GM12878 (cell line): Measurements from ENCODE around the gene PPL. TPM values are rescaled to one million over a fixed set of nuclear protein-coding genes. Genes with fewer than 3 reads are reported as not detected.

Experiments
- ATAC-seq: fragments of 200-7000 bp; cut with Tn5 transposase; 3 replicates; pipeline ENCODE4 v1.9.1; 2020; ENCODE audit warnings: mild to moderate bottlenecking, moderate library complexity
- BruUV-seq: library from RNA; stranded (reverse); fragments of 400-500 nt; replicated peaks from 2 replicates; lab custom pipeline; 2021; lab: Mats Ljungman, UMichigan
- CTCF ChIA-PET: fragments of 300-600 bp; sonication (Branson Sonifier 250); formaldehyde crosslinking; extraction: SDS; loops from one replicate; lab custom pipeline; 2021; ENCODE audit warnings: inconsistent platforms; lab: Yijun Ruan, JAX
- POLR2A ChIA-PET: fragments of 350-600 bp; formaldehyde crosslinking; extraction: SDS; loops from one replicate; lab custom pipeline; 2021; ENCODE audit warnings: inconsistent platforms; lab: Charles Lee
- RAD21 ChIA-PET: fragments of 300-600 bp; sonication (Branson Sonifier 250); formaldehyde crosslinking; loops from one replicate; lab custom pipeline; 2023; ENCODE audit warnings: antibody characterized with exemption; ENCODE audit not compliant: unreplicated experiment; lab: Charles Lee
- SMC1A ChIA-PET: fragments of 300-600 bp; sonication (Branson Sonifier 250); formaldehyde crosslinking; loops from one replicate; lab custom pipeline; 2023; ENCODE audit not compliant: unreplicated experiment, uncharacterized antibody; lab: Charles Lee
- DNase-seq: peaks from one replicate; pipeline ENCODE4 v3.0.0-alpha.2; 2011; ENCODE audit warnings: low read depth, low spot score
- FAIRE-seq: peaks from 3 replicates; lab custom pipeline; 2011; peaks lifted over from hg19 to GRCh38; lab: Jason Lieb, UNC
- H2AFZ ChIP-seq: 2 replicates; pipeline ENCODE4 v1.6.0; 2011; ENCODE audit warnings: low read depth, low read length, control low read depth; ENCODE audit not compliant: control insufficient read depth
- H3K27ac ChIP-seq: 2 replicates; pipeline ENCODE4 v1.5.1; 2011; ENCODE audit warnings: control low read depth; ENCODE audit not compliant: control insufficient read depth, insufficient read depth
- H3K27me3 ChIP-seq, 2 experiments: replicated peaks in 1 of 2; 2 replicates each; pipeline versions ENCODE4 v1.6.0 to v1.6.1; 2011; ENCODE audit warnings: low read length in 1 of 2; ENCODE audit not compliant: control insufficient read depth in 2 of 2, insufficient read depth in 2 of 2
- H3K36me3 ChIP-seq, 2 experiments: 2 replicates each; pipeline ENCODE4 v1.5.1; 2011; ENCODE audit warnings: low read length in 1 of 2; ENCODE audit not compliant: control insufficient read depth in 2 of 2, insufficient read depth in 2 of 2
- H3K4me1 ChIP-seq: 2 replicates; pipeline ENCODE4 v1.6.1; 2011; ENCODE audit warnings: mild to moderate bottlenecking, low read length, moderate library complexity, mixed read lengths; ENCODE audit not compliant: control insufficient read depth, insufficient read depth
- H3K4me2 ChIP-seq: 2 replicates; pipeline ENCODE4 v1.6.0; 2011; ENCODE audit warnings: control low read depth; ENCODE audit not compliant: control insufficient read depth, insufficient read depth
- H3K4me3 ChIP-seq: fragments of 200-600 bp; sonication (generic); 2 replicates; pipeline ENCODE4 v1.5.1; 2016
- H3K79me2 ChIP-seq: 2 replicates; pipeline ENCODE4 v1.6.0; 2011; ENCODE audit warnings: low read length; ENCODE audit not compliant: control insufficient read depth, insufficient read depth
- H3K9ac ChIP-seq: 2 replicates; pipeline ENCODE4 v1.8.0; 2011; ENCODE audit warnings: low read length, control low read depth, mixed read lengths; ENCODE audit not compliant: control insufficient read depth, insufficient read depth
- H3K9me3 ChIP-seq: replicated peaks from 3 replicates; pipeline ENCODE4 v1.5.1; 2011; ENCODE audit warnings: mild to moderate bottlenecking, low read length; ENCODE audit not compliant: control insufficient read depth, insufficient read depth
- H4K20me1 ChIP-seq: 2 replicates; pipeline ENCODE4 v1.6.0; 2011; ENCODE audit not compliant: control insufficient read depth, insufficient read depth
- ASH2L ChIP-seq: fragments of 300-600, 200-600 bp; sonication (generic); IDR thresholded peaks from 2 replicates; pipeline ENCODE4 v1.6.1; 2017; ENCODE audit warnings: low read depth, mild to moderate bottlenecking, borderline replicate concordance
- BRCA1 ChIP-seq: IDR thresholded peaks from 2 replicates; pipeline ENCODE4 v1.6.1; 2011; ENCODE audit warnings: low read depth, low read length, improper control_type of control experiment
- ESRRA ChIP-seq: IDR thresholded peaks from 2 replicates; pipeline ENCODE4 v1.6.1; 2012; ENCODE audit warnings: mild to moderate bottlenecking, low read length, improper control_type of control experiment
- KAT2A ChIP-seq: conservative IDR thresholded peaks from 2 replicates; pipeline ENCODE4 v1.6.1; 2011; ENCODE audit warnings: low read depth, low read length; ENCODE audit not compliant: control insufficient read depth
- KDM1A ChIP-seq: fragments of 200-600 bp; sonication (generic); IDR thresholded peaks from 2 replicates; pipeline ENCODE4 v1.6.1; 2016; ENCODE audit warnings: borderline replicate concordance
- LARP7 ChIP-seq: fragments of 450-650 bp; IDR thresholded peaks from 2 replicates; pipeline ENCODE4 v1.6.1; 2017; ENCODE audit warnings: mild to moderate bottlenecking
- SIN3A ChIP-seq: IDR thresholded peaks from 2 replicates; pipeline ENCODE4 v1.6.1; 2012; ENCODE audit warnings: low read depth, low read length, improper control_type of control experiment
- SMARCA5 ChIP-seq: fragments of 450-650 bp; IDR thresholded peaks from 2 replicates; pipeline ENCODE4 v1.6.1; 2017; ENCODE audit warnings: mild to moderate bottlenecking
- TCF7 ChIP-seq: IDR thresholded peaks from 2 replicates; pipeline ENCODE4 v1.6.1; 2014; ENCODE audit warnings: antibody characterized with exemption, borderline replicate concordance
- WGBS: methylation state at CpG from one replicate; pipeline ENCODE4 v1.1.6; 2016; ENCODE audit warnings: low lambda C conversion rate; ENCODE audit not compliant: insufficient replicate concordance, insufficient coverage; ENCODE audit errors: missing lambda C conversion rate; 5-methylcytosine and 5-hydroxymethylcytosine counted together
- in situ Hi-C: fragments of 300-500 bp; cut with MboI; formaldehyde crosslinking; loops from 9 replicates; pipeline ENCODE4 v1.14.3; 2018; ENCODE audit warnings: mixed read lengths
- intact Hi-C: fragments of 100-400 bp; cut with micrococcal nuclease; formaldehyde crosslinking; loops from one replicate; pipeline ENCODE4 v1.14.2; 2022; ENCODE audit not compliant: unreplicated experiment
- polyA plus RNA-seq, 11 experiments: library from polyadenylated mRNA; depleted of rRNA in 4 of 11; unstranded in 6 of 11; stranded (reverse) in 5 of 11; fragments of >200 nt; fragmentation: Nextera tagmentation in 4 of 11; fragmentation: Illumina TruSeq in 1 of 11; extraction: Ambion mirVana in 4 of 11; extraction: Trizol in 1 of 11; gene quantifications; 1 replicate in 1 of 11; 2 replicates in 10 of 11; pipeline versions ENCODE4 v1.2.1 to v1.2.3, GENCODE V29; 2011 to 2016; ENCODE audit warnings: inconsistent platforms in 2 of 11, missing spikeins in 2 of 11, low read depth in 1 of 11
- total RNA-seq, 4 experiments: library from RNA; depleted of rRNA in 3 of 4; stranded (reverse); fragments of >200 nt in 3 of 4; fragmentation: Illumina TruSeq in 1 of 4; extraction: Trizol in 1 of 4; gene quantifications; 2 replicates each; pipeline versions ENCODE4 v1.2.1 to v1.2.3, GENCODE V29; 2013 to 2021
- TF ChIP-seq, protein P1 (sequence below): fragments of 450-650 bp; IDR thresholded peaks from 2 replicates; pipeline ENCODE4 v1.6.1; 2017; ENCODE audit warnings: antibody characterized with exemption, mild to moderate bottlenecking, moderate library complexity
- TF ChIP-seq, protein P2 (sequence below): fragments of 450-650 bp; IDR thresholded peaks from 2 replicates; pipeline ENCODE4 v1.6.1; 2017; ENCODE audit warnings: mild to moderate bottlenecking, moderate library complexity

PPL gene
- total and polyA plus RNA-seq, 10 of the 15 experiments (the other 5 are each of a cell fraction or from before 2014, with no cell fraction given) = 0.03 to 0.47 (median 0.05) TPM; not detected in 2

DNA sequence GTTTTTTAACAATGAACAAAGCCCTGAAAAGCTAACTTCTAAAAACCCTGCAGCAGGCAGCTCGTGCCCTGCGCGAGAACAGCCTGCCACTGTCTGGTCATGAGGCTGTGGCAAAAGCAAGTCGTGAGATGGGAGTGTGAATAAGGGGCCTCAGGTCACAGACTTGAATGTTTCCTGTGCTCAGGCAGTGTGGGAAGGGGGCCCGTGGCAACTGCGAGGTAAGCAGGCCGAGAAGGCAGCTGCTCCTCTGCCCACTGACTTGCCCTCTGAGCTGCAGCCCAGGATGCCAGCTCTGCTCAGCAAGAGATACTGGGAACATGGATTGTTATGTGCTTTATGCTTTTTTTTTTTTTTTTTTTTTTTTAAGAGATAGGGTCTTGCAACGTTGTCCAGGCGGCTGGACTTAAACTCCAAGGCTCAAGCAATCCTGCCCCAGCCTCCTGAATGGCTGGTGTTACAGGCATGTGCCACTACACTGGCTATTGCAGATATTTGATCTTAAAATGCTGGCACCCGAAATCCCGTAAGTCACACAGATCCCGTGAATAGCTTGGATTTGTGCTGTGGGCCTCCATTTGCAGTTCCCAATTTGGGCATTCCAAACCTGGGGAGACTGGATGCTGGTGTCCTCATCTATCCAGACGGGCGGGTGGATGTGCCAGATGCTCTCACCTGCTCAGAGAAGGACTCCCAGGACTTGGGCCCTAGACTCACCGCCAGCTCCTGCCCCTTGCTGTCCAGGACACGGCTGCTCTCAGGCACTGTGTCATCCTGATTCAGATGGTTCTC is 45.7 kb downstream of the PPL start:
- no peak for TF ChIP-seq SMARCA5
- whole genome bisulfite sequencing = 76% methylated on average over 15 of the region's 16 CpGs
- no peak overlapping the region for H3K4me3 ChIP-seq
- no peak for ATAC-seq
- DNase-seq = no peak
- H3K4me2 ChIP-seq = no peak overlapping the region
- in situ Hi-C loops = no loop called here
- H3K9ac ChIP-seq = no peak overlapping the region
- RAD21 ChIA-PET = no interaction called here
- H3K27me3 ChIP-seq = no peaks in the 10 kb centered on the region
- no peak for FAIRE-seq
- SMC1A ChIA-PET = no interaction called here
- no peaks in the 10 kb centered on the region for H3K4me1 ChIP-seq
- POLR2A ChIA-PET = no interaction called here
- intact Hi-C loops = no loop called here
- no peak overlapping the region for H3K27ac ChIP-seq
- CTCF ChIA-PET = no interaction called here
- H3K79me2 ChIP-seq = no peaks in the 10 kb centered on the region
- no peaks in the 10 kb centered on the region for H3K36me3 ChIP-seq
- no TSS peak for BruUV-seq
- H2AFZ ChIP-seq = no peak overlapping the region
- H4K20me1 ChIP-seq = no peaks in the 10 kb centered on the region
- H3K9me3 ChIP-seq = no peaks in the 10 kb centered on the region

GRCh38 chr16:4890686-4891085 is 46.3 kb downstream of the PPL start:
- H3K4me2 ChIP-seq = no peak overlapping the region
- H3K36me3 ChIP-seq = no peaks in the 10 kb centered on the region; a peak in 1 of 4 replicates
- H3K79me2 ChIP-seq = no peaks in the 10 kb centered on the region
- H3K4me3 ChIP-seq = no peak overlapping the region
- H3K4me1 ChIP-seq = no peaks in the 10 kb centered on the region
- SMC1A ChIA-PET = no interaction called here
- 98% methylated on average over 16 of the region's 16 CpGs for WGBS
- RAD21 ChIA-PET = no interaction called here
- no peaks in the 10 kb centered on the region for H3K9me3 ChIP-seq
- CTCF ChIA-PET = no interaction called here
- DNase-seq = no peak
- no peak overlapping the region for H3K9ac ChIP-seq
- POLR2A ChIA-PET = no interaction called here
- in situ Hi-C loops = no loop called here
- no peak for ATAC-seq
- H4K20me1 ChIP-seq = no peaks in the 10 kb centered on the region
- BruUV-seq = no TSS peak
- H3K27ac ChIP-seq = no peak overlapping the region
- FAIRE-seq = no peak
- no peaks in the 10 kb centered on the region for H3K27me3 ChIP-seq
- no peak overlapping the region for H2AFZ ChIP-seq
- intact Hi-C loops = no loop called here
- TF ChIP-seq, protein P1, sequence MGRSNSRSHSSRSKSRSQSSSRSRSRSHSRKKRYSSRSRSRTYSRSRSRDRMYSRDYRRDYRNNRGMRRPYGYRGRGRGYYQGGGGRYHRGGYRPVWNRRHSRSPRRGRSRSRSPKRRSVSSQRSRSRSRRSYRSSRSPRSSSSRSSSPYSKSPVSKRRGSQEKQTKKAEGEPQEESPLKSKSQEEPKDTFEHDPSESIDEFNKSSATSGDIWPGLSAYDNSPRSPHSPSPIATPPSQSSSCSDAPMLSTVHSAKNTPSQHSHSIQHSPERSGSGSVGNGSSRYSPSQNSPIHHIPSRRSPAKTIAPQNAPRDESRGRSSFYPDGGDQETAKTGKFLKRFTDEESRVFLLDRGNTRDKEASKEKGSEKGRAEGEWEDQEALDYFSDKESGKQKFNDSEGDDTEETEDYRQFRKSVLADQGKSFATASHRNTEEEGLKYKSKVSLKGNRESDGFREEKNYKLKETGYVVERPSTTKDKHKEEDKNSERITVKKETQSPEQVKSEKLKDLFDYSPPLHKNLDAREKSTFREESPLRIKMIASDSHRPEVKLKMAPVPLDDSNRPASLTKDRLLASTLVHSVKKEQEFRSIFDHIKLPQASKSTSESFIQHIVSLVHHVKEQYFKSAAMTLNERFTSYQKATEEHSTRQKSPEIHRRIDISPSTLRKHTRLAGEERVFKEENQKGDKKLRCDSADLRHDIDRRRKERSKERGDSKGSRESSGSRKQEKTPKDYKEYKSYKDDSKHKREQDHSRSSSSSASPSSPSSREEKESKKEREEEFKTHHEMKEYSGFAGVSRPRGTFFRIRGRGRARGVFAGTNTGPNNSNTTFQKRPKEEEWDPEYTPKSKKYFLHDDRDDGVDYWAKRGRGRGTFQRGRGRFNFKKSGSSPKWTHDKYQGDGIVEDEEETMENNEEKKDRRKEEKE = no peak
- TF ChIP-seq BRCA1 = no peak
- no peak for TF ChIP-seq TCF7
- TF ChIP-seq KDM1A = no peak
- no peak for TF ChIP-seq SIN3A
- no peak for TF ChIP-seq KAT2A
- no peak for TF ChIP-seq ASH2L
- TF ChIP-seq ESRRA = no peak
- no peak for TF ChIP-seq LARP7
- TF ChIP-seq, protein P2, sequence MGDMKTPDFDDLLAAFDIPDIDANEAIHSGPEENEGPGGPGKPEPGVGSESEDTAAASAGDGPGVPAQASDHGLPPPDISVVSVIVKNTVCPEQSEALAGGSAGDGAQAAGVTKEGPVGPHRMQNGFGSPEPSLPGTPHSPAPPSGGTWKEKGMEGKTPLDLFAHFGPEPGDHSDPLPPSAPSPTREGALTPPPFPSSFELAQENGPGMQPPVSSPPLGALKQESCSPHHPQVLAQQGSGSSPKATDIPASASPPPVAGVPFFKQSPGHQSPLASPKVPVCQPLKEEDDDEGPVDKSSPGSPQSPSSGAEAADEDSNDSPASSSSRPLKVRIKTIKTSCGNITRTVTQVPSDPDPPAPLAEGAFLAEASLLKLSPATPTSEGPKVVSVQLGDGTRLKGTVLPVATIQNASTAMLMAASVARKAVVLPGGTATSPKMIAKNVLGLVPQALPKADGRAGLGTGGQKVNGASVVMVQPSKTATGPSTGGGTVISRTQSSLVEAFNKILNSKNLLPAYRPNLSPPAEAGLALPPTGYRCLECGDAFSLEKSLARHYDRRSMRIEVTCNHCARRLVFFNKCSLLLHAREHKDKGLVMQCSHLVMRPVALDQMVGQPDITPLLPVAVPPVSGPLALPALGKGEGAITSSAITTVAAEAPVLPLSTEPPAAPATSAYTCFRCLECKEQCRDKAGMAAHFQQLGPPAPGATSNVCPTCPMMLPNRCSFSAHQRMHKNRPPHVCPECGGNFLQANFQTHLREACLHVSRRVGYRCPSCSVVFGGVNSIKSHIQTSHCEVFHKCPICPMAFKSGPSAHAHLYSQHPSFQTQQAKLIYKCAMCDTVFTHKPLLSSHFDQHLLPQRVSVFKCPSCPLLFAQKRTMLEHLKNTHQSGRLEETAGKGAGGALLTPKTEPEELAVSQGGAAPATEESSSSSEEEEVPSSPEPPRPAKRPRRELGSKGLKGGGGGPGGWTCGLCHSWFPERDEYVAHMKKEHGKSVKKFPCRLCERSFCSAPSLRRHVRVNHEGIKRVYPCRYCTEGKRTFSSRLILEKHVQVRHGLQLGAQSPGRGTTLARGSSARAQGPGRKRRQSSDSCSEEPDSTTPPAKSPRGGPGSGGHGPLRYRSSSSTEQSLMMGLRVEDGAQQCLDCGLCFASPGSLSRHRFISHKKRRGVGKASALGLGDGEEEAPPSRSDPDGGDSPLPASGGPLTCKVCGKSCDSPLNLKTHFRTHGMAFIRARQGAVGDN = no peak
